Central memory CD8-positive, alpha-beta T cell (primary cell): ENCODE data around the gene KRT10.
"Not testable (repeated sequence)": the region's sequence is repeated elsewhere in the genome, so short reads cannot be mapped to it uniquely, and the experiment has no call there.

Source experiments
- ATAC-seq: fragments of 150-1000 bp; cut with Tn5 transposase; replicated peaks from 2 replicates; pipeline ENCODE4 v1.10.0; 2022; ENCODE audit warnings: mild to moderate bottlenecking, moderate FRiP score, moderate number of reproducible peaks; ENCODE audit not compliant: poor library complexity, severe bottlenecking; ENCODE audit errors: extremely low read depth
- DNase-seq, 2 donors: peaks; one replicate each; pipeline ENCODE4 v3.0.0; 2021; ENCODE audit warnings: low spot score in 2 of 2
- H3K27ac Mint-ChIP-seq: one replicate; pipeline ENCODE4 v1.8.0; 2022; ENCODE audit warnings: low read depth, mild to moderate bottlenecking, moderate library complexity, mixed read lengths
- H3K27me3 Mint-ChIP-seq: one replicate; pipeline ENCODE4 v1.8.0; 2022; ENCODE audit warnings: mixed read lengths
- H3K36me3 Mint-ChIP-seq: one replicate; pipeline ENCODE4 v1.8.0; 2022; ENCODE audit warnings: mild to moderate bottlenecking, moderate library complexity, mixed read lengths; ENCODE audit not compliant: insufficient read depth
- H3K4me1 Mint-ChIP-seq: one replicate; pipeline ENCODE4 v1.8.0; 2022; ENCODE audit warnings: mixed read lengths
- H3K4me3 Mint-ChIP-seq: one replicate; pipeline ENCODE4 v1.8.0; 2022; ENCODE audit warnings: mild to moderate bottlenecking, moderate library complexity, mixed read lengths
- H3K9me3 Mint-ChIP-seq: one replicate; pipeline ENCODE4 v1.8.0; 2022; ENCODE audit warnings: mixed read lengths

Gene KRT10

DNA sequence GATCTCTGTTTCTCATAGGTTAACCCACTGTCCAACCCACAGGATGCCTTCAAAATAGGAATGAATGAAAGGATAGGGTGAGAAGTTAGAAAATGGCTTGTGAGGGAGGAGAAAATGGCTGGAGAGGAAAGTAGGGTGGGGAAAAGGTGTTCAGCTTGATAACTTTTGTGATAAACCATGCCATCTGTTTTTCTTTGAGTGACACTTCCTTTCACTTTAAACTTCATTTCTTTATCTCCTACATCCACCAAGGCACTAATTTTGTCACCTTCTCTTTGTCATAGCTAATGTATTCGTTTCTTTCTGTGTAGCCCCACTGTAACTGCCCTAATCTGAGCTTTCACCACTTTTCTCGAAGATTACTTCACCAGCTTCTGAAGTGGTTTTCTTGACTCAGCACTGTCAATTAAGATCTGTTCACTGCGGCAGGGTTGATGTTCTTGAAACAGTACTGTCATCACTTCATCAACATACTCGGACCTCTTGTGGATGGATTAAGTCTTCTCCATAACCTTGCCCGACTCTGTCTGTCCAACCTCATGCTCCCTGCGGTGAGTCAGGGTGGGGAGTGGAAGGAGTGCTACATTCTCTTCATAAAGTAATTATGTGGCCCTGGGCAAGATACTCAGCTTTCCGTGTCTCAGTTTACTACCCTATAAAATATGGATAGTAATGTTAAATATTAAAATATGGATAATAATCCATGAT, 5.5 kb upstream of the KRT10 start:
- Mint-ChIP-seq H3K27me3 (no peaks in the 10 kb centered on the region), H3K27ac (peak overlapping the region; percentile 1), H3K4me3 (no peak overlapping the region), H3K36me3 (no peaks in the 10 kb centered on the region), H3K9me3 (no peaks in the 10 kb centered on the region), H3K4me1 (peaks cover 11% of the 10 kb centered on the region)
- no peak for DNase-seq
- peak; percentile 52 for ATAC-seq

DNA sequence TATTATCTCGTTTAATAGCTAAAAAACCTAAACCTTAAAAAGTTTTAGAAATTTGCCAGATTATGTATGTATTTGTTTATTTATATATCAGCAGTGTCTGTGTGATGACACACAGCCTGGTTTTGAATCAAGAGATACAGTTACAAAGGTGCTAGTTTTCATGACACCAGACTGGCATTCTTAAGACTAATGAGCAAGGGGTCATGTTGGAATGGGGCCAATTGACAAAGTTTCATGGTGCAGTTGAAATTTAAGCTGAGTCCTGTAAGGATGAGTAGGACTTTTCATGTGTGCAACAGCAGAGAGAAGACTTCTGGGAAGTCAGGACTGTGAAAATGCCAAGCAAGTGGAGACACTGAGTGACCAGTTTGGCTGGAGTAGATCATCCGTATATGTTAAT, 3.2 kb upstream of the KRT10 start:
- H3K4me1 Mint-ChIP-seq, result peaks cover 11% of the 10 kb centered on the region
- no peak overlapping the region for H3K27ac Mint-ChIP-seq
- no peak for ATAC-seq
- no peaks in the 10 kb centered on the region for H3K9me3 Mint-ChIP-seq
- H3K27me3 Mint-ChIP-seq, result no peaks in the 10 kb centered on the region
- DNase-seq, result no peak
- peaks cover 3% of the 10 kb centered on the region for H3K36me3 Mint-ChIP-seq
- no peak overlapping the region for H3K4me3 Mint-ChIP-seq

DNA sequence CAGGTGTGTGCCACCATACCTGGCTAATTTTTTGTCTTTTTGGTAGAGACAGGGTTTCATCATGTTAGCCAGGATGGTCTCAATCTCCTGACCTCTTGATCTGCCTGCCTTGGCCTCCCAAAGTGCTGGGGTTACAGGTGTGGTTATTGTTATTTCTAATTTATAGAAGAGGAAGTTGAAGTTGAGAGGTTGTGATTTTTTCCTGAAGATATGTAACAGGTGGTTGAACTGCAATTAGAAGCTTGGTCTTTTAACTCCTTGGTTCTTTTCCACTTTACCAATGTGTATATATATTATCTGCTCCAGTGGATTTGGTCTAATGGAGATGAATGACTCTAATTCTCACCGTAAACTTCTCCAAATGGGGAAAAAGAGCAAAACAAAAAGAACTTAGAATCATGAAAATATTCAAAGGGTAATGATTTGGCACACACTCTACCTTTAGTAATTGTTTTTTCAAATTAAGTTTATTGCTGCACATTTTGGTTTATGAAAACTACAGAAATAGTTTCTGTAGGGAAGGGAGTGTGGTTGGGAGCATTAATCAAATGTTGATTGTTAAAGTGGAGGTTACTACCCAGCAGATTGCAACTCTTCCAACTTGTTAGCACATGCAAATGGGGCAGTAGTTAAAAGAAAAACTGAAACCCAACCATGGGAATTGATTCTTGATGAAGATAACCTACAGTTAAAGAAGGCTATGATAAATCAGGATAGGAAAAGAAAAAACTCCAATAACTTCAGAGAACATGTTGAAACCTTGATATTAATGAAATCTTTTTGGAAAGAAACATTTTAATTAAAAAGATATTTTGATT, 1.8 kb upstream of the KRT10 start:
- no peaks in the 10 kb centered on the region for H3K9me3 Mint-ChIP-seq
- H3K27me3 Mint-ChIP-seq, result no peaks in the 10 kb centered on the region
- H3K36me3 Mint-ChIP-seq, result peaks cover 3% of the 10 kb centered on the region
- no peak overlapping the region for H3K27ac Mint-ChIP-seq
- DNase-seq (no peak), ATAC-seq (no peak)
- no peak overlapping the region for H3K4me3 Mint-ChIP-seq
- peaks cover 18% of the 10 kb centered on the region for H3K4me1 Mint-ChIP-seq

DNA sequence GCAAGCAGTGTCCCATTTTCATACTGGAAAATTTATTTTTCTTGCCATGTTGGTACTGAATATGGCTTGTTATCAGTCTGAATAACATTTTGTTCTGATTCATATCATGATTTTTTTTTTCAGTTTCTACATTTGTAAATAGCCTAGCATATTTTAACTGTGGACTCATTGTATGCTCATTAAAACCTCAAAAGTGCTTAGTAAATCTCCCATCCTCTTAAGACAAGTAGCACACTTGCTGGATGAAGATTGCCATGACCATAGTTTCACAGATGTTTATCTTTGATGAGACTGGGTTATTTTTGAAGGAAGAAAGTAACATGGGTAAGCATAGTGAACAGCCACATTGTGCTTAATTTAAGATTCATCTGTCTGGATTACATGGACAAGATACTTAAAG, 878 bp downstream of the KRT10 start:
- Mint-ChIP-seq H3K27ac (no peak overlapping the region), H3K9me3 (peaks cover 7% of the 10 kb centered on the region), H3K4me1 (peaks cover 21% of the 10 kb centered on the region), H3K36me3 (peaks cover 18% of the 10 kb centered on the region), H3K27me3 (no peaks in the 10 kb centered on the region), H3K4me3 (no peak overlapping the region)
- DNase-seq (no peak), ATAC-seq (no peak)

DNA sequence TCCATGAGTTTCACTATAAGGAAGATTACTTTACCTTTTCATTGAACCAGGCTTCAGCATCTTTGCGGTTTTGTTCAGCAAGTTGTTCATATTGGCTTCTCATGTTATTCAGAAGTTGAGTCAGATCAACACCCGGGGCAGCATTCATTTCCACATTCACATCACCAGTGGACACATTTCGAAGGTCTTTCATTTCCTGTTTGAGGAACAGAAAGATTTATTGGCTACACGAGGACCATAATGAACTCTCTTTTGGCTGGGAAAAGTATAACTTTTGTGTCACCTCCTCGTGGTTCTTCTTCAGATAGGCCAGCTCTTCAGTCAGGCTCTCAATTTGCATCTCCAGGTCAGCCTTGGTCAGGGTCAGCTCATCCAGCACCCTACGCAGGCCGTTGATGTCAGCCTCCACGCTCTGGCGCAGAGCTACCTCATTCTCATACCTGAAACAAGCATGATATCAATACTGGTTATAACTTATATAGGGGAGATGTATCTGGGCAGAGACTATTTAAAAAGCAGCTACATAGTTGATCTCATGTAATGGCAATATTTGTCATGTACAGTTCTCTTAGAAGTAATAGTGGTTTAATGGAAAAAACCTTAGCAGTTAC, 2.1 kb downstream of the KRT10 start:
- ATAC-seq, result no peak
- peaks cover 7% of the 10 kb centered on the region for H3K9me3 Mint-ChIP-seq
- H3K4me3 Mint-ChIP-seq, result peak overlapping the region; percentile 86
- DNase-seq, result no peak
- peaks cover 18% of the 10 kb centered on the region for H3K36me3 Mint-ChIP-seq
- H3K27me3 Mint-ChIP-seq, result no peaks in the 10 kb centered on the region
- H3K4me1 Mint-ChIP-seq, result peaks cover 21% of the 10 kb centered on the region
- peak overlapping the region; percentile 57 for H3K27ac Mint-ChIP-seq

DNA sequence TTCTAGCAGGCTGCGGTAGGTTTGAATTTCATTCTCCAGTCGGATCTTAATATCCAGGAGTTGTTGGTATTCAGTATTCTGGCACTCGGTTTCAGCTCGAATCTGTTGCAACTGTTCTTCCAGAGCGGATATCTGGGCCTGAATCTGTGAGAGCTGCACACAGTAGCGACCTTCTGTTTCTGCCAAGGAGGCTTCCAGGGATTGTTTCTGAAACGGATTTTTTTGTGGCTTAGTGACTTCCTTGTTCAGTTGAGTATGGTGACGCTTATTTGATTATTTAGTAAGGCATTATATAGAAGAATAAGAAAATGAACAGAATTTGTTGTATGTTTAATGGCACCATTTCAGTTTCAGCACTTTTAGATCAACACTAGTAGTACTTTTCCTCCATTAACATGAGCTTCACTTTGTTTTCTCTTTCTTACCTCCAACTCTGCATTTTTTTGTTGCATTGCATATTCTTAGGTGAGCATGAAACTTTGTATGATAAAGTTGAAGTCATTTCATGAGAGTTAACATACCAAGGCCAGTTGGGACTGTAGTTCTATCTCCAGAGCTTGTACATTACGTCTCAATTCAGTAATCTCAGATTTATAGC, 2.8 kb downstream of the KRT10 start:
- DNase-seq (no peak), ATAC-seq (no peak)
- Mint-ChIP-seq H3K9me3 (peaks cover 7% of the 10 kb centered on the region), H3K27me3 (peaks cover 6% of the 10 kb centered on the region), H3K27ac (peak overlapping the region; percentile 57), H3K36me3 (peaks cover 18% of the 10 kb centered on the region), H3K4me1 (peaks cover 21% of the 10 kb centered on the region), H3K4me3 (peak overlapping the region; percentile 86)

DNA sequence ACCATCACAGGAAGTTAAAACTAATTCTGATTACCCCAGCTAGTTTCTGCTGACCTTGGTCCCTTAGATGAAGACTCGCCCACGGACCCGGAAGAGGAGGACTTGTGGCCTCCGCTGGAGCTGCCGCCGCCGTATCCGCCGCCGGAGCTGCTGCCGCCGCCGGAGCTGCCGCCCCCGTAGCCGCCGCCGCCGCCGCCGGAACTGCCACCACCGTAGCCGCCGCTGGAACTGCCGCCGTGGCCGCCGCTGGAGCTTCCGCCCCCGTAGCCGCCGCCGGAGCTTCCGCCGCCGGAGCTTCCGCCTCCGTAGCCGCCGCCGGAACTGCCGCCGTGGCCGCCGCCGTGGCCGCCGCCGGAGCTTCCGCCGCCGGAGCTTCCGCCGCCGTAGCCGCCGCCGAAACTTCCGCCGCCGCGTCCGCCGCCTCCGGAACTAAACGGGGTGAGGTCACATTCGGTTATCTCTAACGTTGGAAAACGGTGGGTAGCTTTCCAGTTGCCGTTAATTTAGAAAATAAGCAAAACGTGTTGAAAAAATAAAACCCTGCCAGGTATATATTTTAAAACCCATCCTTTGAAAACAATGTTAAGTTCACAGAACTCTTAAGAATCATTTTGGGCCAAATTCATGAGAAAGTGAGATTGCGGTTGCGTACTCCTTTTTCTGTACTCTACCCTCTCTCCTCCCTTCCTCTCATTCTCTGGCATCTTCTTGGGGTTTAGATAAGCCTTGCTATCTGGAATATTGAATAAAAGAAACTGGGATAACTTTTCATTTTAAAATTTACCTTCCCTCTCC, 3.5 kb downstream of the KRT10 start:
- H3K4me1 Mint-ChIP-seq, result peaks cover 21% of the 10 kb centered on the region
- peaks cover 7% of the 10 kb centered on the region for H3K9me3 Mint-ChIP-seq
- ATAC-seq, result peak; percentile 87
- peaks cover 13% of the 10 kb centered on the region for H3K27me3 Mint-ChIP-seq
- DNase-seq, result peak; percentile 71 to 72
- peak overlapping the region; percentile 86 for H3K4me3 Mint-ChIP-seq
- H3K27ac Mint-ChIP-seq, result peak overlapping the region; percentile 95
- H3K36me3 Mint-ChIP-seq, result peaks cover 18% of the 10 kb centered on the region

DNA sequence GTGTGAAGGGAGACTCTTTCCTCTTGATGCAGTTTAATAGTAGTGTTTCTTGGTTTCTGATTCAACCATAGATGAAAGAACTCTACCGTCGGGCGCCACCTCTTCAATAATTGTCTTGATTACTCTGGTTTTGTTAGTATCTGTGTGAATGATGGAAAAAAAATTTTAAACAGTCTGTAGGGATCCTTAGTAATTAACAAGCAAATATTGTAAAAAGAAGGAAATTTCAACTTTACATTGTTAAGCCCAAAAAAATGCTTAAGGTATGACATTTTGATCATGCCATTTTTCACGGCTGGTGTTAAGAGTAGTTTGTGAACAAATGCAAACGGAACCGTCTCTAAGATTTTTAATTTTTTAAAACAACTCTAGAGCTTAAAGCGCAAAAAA, 4.1 kb downstream of the KRT10 start:
- H3K9me3 Mint-ChIP-seq, result peaks cover 7% of the 10 kb centered on the region
- H3K27ac Mint-ChIP-seq, result peak overlapping the region; percentile 95
- H3K27me3 Mint-ChIP-seq, result peaks cover 19% of the 10 kb centered on the region
- H3K4me3 Mint-ChIP-seq, result peak overlapping the region; percentile 86
- peaks cover 21% of the 10 kb centered on the region for H3K4me1 Mint-ChIP-seq
- peaks cover 18% of the 10 kb centered on the region for H3K36me3 Mint-ChIP-seq
- ATAC-seq, result no peak
- DNase-seq, result no peak

DNA sequence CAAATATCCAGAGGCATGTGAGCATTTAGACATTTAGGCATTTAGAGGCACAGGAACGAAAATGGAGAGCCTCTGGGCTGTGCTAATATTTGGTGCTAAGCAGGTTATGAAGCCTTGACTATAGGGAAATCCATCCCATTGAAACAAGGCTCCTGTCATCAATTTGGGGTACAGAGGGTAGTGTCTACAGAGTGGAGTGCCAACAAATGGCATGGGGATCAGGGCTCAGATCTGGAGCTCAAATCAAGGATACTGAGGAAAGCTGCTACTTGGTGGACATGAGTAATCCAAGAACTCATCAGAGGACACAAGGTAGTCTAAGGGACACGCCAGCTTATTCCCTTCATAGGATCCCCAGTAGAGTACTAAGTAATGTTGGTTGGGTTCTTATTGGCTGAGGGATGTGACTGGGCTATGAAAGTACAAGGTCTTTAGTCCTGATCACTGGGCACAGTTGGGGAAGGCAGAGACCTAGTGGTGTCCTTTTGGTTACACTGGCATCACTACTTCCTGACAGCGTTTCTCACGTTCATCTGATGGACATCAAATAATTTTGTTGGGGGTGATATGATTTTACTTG, 5.2 kb downstream of the KRT10 start:
- DNase-seq (no peak), ATAC-seq (no peak)
- Mint-ChIP-seq H3K36me3 (peaks cover 16% of the 10 kb centered on the region), H3K27ac (peak overlapping the region; percentile 59), H3K4me1 (peaks cover 21% of the 10 kb centered on the region), H3K27me3 (peaks cover 30% of the 10 kb centered on the region), H3K4me3 (peak overlapping the region; percentile 52), H3K9me3 (peaks cover 7% of the 10 kb centered on the region)

DNA sequence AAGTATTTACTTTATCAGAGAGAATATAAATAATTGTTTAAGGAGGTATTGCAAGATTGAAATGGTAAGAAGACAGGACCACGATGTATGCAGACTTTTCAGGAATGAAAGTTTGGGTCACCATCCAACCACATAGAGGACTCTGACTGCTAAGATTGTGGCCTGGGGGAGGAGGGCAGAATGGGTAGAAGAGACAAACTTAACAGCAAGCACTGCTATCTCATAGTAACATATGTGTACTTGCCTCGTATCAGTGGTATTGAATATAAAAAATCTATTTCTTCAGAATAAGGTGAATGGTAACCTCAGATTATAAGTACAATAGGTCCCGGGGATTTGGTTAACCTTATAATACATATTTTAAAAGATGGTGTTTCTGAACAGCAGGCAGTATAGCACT, 5.8 kb downstream of the KRT10 start:
- peaks cover 16% of the 10 kb centered on the region for H3K36me3 Mint-ChIP-seq
- H3K27me3 Mint-ChIP-seq, result peaks cover 36% of the 10 kb centered on the region
- peaks cover 21% of the 10 kb centered on the region for H3K4me1 Mint-ChIP-seq
- ATAC-seq, result no peak
- peaks cover 7% of the 10 kb centered on the region for H3K9me3 Mint-ChIP-seq
- H3K27ac Mint-ChIP-seq, result no peak overlapping the region
- H3K4me3 Mint-ChIP-seq, result no peak overlapping the region
- no peak for DNase-seq

DNA sequence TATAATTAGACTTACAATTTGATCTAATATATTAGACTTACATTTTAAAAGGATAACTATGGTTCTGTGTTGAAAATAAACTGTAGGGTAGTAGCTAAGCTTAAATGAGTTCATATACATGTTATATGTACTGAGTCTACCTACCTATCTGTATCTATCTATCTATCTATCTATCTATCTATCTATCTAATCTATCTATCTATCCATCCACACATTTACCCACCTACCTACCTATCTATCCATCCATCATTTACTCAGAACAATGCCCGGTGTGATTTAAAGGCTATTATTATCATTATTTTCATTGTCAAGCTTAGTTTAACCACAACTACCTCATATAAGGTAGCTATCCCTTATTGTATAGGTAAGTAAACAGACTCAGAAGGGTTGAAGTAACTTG, 7.0 kb downstream of the KRT10 start:
- Mint-ChIP-seq H3K36me3 (peaks cover 16% of the 10 kb centered on the region), H3K4me1 (peaks cover 20% of the 10 kb centered on the region), H3K9me3 (peaks cover 7% of the 10 kb centered on the region), H3K27me3 (peaks cover 48% of the 10 kb centered on the region), H3K27ac (no peak overlapping the region), H3K4me3 (no peak overlapping the region)
- DNase-seq (no peak), ATAC-seq (no peak)

DNA sequence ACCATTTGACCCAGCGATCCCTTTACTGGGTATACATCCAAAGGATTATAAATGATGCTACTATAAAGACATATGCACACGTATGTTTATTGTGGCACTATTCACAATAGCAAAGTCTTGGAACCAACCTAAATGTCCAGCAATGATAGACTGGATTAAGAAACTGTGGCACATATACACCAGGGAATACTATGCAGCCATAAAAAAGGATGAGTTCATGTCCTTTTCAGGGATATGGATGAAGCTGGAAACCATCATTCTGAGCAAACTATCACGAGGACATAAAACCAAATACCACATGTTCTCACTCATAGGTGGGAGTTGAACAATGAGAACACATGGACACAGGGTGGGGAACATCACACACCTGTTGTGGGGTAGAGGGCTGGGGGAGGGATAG, 7.8 kb downstream of the KRT10 start:
- H3K36me3 Mint-ChIP-seq, result peaks cover 16% of the 10 kb centered on the region
- not testable (repeated sequence) for ATAC-seq, H3K9me3 Mint-ChIP-seq, DNase-seq, H3K27ac Mint-ChIP-seq, H3K4me3 Mint-ChIP-seq
- H3K4me1 Mint-ChIP-seq, result peaks cover 14% of the 10 kb centered on the region
- H3K27me3 Mint-ChIP-seq, result peaks cover 56% of the 10 kb centered on the region
